ENCODE data around the gene FBRSL1. TPM values are rescaled to one million over a fixed set of nuclear protein-coding genes. Genes with fewer than 3 reads are reported as not detected.

The FBRSL1 gene
- total and polyA plus RNA-seq, 11 donors, result 23.0 to 88.2 (median 40.0) TPM

GRCh38 chr12:132517013-132517739 lies 27.2 kb downstream of the FBRSL1 start:
- DNase-seq (no peak), ATAC-seq (no peak)
- Histone ChIP-seq H3K9me3 (peaks cover 0 to 13% (median 3%) of the 10 kb centered on the region in 12 donors), H3K27ac (no peak overlapping the region), H3K36me3 (peaks cover 0 to 20% (median 0%) of the 10 kb centered on the region in 9 donors), H3K4me3 (no peak overlapping the region), H3K4me1 (peaks cover 0 to 43% (median 2%) of the 10 kb centered on the region in 12 donors), H3K27me3 (no peaks in the 10 kb centered on the region)
- TF ChIP-seq POLR2A (IDR thresholded peaks at IDR 0.05), result no peak
- no peak for TF ChIP-seq CTCF (IDR thresholded peaks at IDR 0.05)
- intact Hi-C loops (cut with DNase I), result loop anchor here in 1 of 10 donors (5.0 kb wide), 1 partner anchor 355 kb away; no protein-coding TSS in a partner anchor
- 87 to 95% (median 91%) methylated on average over 19 of the region's 19 CpGs for WGBS, 4 donors

DNA sequence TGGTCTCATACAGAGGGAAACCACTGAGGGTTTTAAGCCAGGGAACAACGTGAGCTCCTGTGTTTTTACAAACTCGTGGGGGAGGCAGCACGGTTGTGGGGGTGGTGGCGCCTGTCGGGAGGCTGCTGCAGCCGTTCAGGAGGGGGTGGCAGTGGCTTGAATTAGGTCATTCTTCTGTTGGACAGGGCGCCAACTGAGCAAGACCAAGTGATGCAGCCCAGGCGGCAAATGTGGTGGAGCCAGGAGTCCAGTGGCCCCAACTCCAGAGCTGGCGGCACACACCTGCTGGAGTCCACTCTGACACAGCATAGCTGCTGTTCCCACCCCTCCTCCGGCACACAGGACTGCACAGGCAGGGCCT lies 27.8 kb downstream of the FBRSL1 start:
- Histone ChIP-seq H3K27ac (no peak overlapping the region), H3K4me3 (no peak overlapping the region), H3K27me3 (no peaks in the 10 kb centered on the region), H3K9me3 (peaks cover 0 to 13% (median 3%) of the 10 kb centered on the region in 12 donors), H3K36me3 (peaks cover 0 to 20% (median 0%) of the 10 kb centered on the region in 9 donors), H3K4me1 (peaks cover 0 to 43% (median 2%) of the 10 kb centered on the region in 12 donors)
- 72 to 89% (median 88%) methylated on average over 10 of the region's 10 CpGs for WGBS, 4 donors
- DNase-seq (no peak), ATAC-seq (no peak)
- intact Hi-C loops (cut with DNase I), result loop anchor here in 1 of 10 donors (5.0 kb wide), 1 partner anchor 355 kb away; no protein-coding TSS in a partner anchor
- no peak for TF ChIP-seq POLR2A (IDR thresholded peaks at IDR 0.05)
- no peak for TF ChIP-seq CTCF (IDR thresholded peaks at IDR 0.05)

DNA sequence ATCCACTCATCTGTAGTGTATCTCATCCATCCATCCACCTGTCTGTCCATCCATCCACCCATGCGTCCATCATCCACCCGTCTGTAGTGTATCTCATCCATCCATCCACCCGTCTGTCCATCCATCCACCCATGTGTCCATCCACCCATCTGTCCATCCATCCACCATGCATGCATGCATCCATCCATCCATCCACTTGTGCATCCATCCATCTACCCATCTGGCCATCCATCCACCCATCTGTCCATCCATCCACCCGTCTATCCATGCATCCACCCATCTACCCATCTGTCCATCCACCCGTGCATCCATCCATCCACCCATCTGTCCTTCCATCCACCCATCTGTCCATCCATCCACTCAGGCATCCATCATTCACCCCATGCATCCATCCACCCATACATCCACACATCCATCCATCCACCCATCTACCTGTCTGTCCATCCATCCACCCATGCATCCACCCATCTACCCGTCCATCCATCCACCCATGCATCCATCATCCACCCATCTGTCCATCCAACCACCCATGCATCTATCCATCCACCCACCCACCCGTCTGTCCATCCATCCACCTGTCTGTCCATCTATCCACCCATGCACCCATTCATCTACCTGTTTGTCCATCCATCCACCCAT lies 28.5 kb downstream of the FBRSL1 start:
- Histone ChIP-seq H3K4me1 (peaks cover 0 to 51% (median 3%) of the 10 kb centered on the region in 12 donors), H3K27ac (no peak overlapping the region), H3K9me3 (peaks cover 0 to 13% (median 3%) of the 10 kb centered on the region in 12 donors), H3K4me3 (no peak overlapping the region), H3K27me3 (no peaks in the 10 kb centered on the region), H3K36me3 (peaks cover 0 to 20% (median 0%) of the 10 kb centered on the region in 9 donors)
- WGBS, 4 donors, result 96 to 98% (median 97%) methylated on average over 7 of the region's 7 CpGs
- no peak for TF ChIP-seq POLR2A (IDR thresholded peaks at IDR 0.05)
- TF ChIP-seq CTCF (IDR thresholded peaks at IDR 0.05), result no peak
- DNase-seq (no peak), ATAC-seq (no peak)
- intact Hi-C loops (cut with DNase I), result loop anchor here in 1 of 10 donors (5.0 kb wide), 1 partner anchor 356 kb away; no protein-coding TSS in a partner anchor

Data from heart left ventricle (tissue), 16 donors.